ENCODE results near the gene KRT36.

KRT36 gene

DNA sequence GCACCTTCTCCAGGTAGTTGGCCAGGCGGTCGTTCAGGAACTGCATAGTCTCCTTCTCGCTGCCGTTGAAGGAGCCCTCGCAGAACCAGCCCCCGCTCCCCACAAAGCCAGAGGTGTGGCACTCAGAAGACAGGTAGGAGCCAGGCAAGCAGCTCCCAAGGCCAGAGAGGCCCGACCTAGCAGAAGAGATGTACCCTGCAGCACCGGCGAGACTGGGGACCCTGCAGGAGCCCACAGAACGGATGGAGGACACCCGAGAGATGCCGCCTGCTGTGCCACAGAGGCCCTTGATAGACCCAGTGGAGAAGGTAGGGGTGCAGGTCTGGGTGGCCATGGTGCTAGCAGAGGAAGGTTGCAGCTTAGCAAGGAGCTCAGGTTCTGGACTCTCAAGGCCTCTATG lies at the start of gene KRT36:
Gene KRT36, minus strand, starts transcription at position 380 of the 400 bp plus-strand sequence. Its CDS starts 46 bp downstream, at position 334.
- DNase-seq (ENCODE audit: low read depth in 2 of 3, low spot score in 1 of 3) = no peak

DNA sequence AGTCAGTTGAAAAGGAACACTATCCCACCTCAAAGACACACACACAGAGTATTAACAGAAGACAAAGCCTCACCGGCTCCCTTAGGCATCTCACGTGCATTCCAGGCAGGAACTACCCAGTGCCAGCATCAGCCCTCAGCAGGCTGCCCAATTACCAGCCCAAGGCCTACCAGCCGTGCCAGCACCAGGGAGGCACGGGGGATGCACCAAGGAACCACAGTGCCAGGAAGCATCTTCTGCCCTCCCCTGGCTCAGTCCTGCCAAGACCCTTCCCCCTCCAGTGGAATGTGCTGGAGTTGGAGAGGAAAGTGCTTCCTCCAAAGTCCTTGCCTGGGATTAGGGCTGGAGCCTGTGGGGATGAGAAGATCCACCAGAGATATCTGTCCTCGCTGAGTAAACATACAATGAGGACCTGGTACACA lies 49.4 kb upstream of the KRT36 start:
- DNase-seq (ENCODE audit: low read depth in 2 of 3, low spot score in 1 of 3) = no peak

DNA sequence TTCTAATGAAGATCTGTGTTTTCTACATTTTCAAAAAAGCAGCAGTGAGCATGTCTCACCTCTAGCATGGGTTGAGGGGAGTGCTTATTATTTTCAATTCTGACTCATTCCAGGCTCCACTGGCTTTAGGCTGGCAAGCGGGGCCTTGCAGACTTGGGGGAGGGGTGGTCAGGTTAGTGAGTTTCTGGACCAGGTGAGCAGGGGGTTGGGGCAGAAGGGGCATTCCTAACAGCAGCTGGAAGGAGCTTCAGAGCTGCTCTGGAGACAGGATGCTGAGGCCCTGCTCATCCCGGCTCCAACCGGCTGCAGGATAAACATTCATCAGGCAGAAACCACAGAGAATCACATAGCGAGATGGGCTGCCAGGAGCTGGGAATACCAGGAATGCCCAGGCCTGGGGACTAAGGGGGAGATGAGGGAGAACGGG lies 48.9 kb upstream of the KRT36 start:
- no peak for DNase-seq (ENCODE audit: low read depth in 2 of 3, low spot score in 1 of 3)

DNA sequence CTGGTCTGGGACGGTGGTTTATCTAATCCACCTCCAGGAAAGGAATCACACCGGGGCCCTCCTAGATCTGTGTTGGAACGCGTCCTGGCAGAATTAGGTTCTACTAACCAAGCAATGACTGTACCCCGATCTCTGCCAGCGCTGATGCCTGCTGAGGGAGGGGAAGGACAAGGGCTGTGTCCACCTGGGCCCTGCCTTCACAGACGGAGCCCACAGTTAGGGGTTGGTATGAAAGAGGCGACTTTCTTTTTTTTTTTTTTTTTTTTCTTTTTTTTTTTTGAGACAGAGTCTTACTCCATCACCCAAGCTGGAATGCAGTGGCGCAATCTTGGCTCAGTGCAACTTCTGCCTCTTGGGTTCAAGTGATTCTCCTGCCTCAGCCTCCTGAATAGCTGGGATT lies 48.3 kb upstream of the KRT36 start:
- DNase-seq (ENCODE audit: low read depth in 2 of 3, low spot score in 1 of 3) = no peak

GRCh38 chr17:41537614-41537954 lies 47.9 kb upstream of the KRT36 start:
- no peak for DNase-seq (ENCODE audit: low read depth in 2 of 3, low spot score in 1 of 3)

- DNase-seq (ENCODE audit: low read depth in 2 of 3, low spot score in 1 of 3) = no peak
Measured at GRCh38 chr17:41536741-41537613, 47.3 kb upstream of the KRT36 start.

DNA sequence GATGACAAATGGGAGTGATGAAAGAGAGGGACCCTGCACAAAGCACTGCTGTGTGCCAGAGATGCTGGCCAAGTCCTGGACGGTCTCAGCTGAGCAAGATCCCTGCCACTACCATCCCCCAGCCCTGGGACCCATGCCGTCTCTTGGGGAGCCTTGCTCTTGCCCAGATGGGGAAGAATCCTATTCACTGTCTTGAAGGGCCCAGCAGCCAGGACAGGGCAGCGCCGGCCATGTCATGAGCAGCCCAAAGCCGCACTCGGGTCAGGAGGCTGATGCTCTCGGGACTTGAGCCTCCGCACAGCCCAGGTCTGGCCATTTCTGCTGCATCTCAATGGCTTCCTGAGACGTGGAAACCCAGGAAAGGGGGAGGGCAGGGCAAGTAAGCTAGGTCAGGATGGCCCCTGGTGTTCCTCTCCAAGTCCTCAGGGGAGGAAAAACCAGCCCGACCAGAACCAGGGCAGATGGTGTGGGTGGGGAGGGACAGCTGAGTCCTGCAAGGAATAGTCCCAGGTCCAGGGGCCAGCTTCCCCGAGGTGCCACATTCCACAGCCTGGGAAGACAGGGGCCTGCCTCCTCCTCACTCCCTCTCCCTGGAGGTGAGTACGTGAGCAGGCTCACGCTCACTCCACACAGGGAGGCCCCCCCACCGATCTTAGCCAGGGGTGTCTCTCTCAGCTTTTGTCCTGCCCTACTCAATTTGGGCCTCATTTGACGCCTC lies 46.2 kb upstream of the KRT36 start:
- DNase-seq (ENCODE audit: low read depth in 2 of 3, low spot score in 1 of 3) = no peak

GRCh38 chr17:41534899-41535546 lies 45.3 kb upstream of the KRT36 start:
- DNase-seq (ENCODE audit: low read depth in 2 of 3, low spot score in 1 of 3) = no peak

- no peak for DNase-seq (ENCODE audit: low read depth in 2 of 3, low spot score in 1 of 3)
Measured at GRCh38 chr17:41533613-41534012, 43.9 kb upstream of the KRT36 start.

GRCh38 chr17:41532947-41533570 lies 43.3 kb upstream of the KRT36 start:
- no peak for DNase-seq (ENCODE audit: low read depth in 2 of 3, low spot score in 1 of 3)

- no peak for DNase-seq (ENCODE audit: low read depth in 2 of 3, low spot score in 1 of 3)
Measured at GRCh38 chr17:41531993-41532392, 42.3 kb upstream of the KRT36 start.

DNA sequence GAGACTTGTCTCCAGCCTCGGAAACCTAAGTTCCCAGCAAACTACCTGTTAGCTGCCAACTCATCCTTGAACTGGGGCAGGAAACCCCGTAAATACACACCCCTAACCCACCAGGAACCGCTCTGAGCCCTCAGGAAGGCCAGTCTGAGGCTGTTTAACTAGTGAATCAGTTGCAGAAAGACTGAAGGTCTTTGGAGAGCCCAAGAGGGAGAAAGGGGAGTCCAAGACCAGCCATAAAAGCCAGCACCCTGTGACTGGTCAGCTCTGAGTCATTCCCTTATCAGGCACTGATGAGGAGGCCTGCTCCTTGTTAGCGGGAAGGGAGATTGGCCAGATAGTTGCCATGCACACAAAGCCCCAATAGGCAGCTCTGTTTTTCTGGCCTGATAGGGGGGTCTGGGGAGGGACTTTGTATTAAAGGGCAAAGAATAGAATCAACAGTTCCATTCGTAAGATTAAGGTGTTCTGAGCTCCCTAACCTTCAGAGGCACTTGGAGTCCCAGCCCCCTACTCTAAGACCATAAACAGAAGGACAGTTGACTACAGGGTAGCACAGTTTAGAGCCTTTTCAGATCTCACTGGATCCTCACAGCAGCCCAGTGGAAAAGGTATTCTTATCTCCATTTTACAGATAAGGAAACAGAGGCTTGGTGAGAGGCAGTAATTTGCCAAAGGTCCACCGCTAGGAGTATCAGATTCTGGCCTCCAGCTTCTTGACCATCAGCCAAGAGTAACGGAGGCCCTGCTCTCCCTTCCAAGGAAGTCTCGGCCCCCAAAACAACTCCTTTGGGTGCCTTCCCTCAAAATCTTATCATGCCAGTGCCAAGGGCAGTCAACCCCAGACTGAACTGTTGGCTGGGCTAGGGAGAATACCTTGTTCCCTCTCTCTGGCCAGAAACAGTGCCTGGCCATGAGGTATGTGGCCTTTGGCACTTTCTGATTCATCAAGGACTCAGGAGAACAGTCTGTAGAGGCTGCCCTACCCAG lies 40.6 kb upstream of the KRT36 start:
- no peak for DNase-seq (ENCODE audit: low read depth in 2 of 3, low spot score in 1 of 3)

GRCh38 chr17:41529491-41529915 lies 39.8 kb upstream of the KRT36 start:
- no peak for DNase-seq (ENCODE audit: low read depth in 2 of 3, low spot score in 1 of 3)

- DNase-seq (ENCODE audit: low read depth in 2 of 3, low spot score in 1 of 3) = no peak
Measured at GRCh38 chr17:41528959-41529353, 39.2 kb upstream of the KRT36 start.

GRCh38 chr17:41527063-41528023 lies 37.6 kb upstream of the KRT36 start:
- DNase-seq (ENCODE audit: low read depth in 2 of 3, low spot score in 1 of 3) = no peak

- DNase-seq (ENCODE audit: low read depth in 2 of 3, low spot score in 1 of 3) = no peak
Measured at GRCh38 chr17:41524261-41524660, 34.6 kb upstream of the KRT36 start.

GRCh38 chr17:41523787-41524186 lies 34.1 kb upstream of the KRT36 start:
- no peak for DNase-seq (ENCODE audit: low read depth in 2 of 3, low spot score in 1 of 3)

GRCh38 chr17:41523225-41523593 lies 33.5 kb upstream of the KRT36 start:
- no peak for DNase-seq (ENCODE audit: low read depth in 2 of 3, low spot score in 1 of 3)

Data from stimulated activated CD4-positive, alpha-beta T cell treated with anti-CD3 and anti-CD28 coated beads, Interleukin-12 subunit alpha, Interleukin-12 subunit beta, amount 100 ng/mL, for 48 hours (primary cell).